ENCODE data around the gene GASK1A.

GASK1A gene

GRCh38 chr3:42983927-42984326 lies 4.8 kb downstream of the GASK1A start:
- DNase-seq (ENCODE audit: low read depth): no peak
- H3K27me3 ChIP-seq (replicated peaks; ENCODE audit: control insufficient read depth, insufficient read depth, low read length): peaks cover 15% of the 10 kb centered on the region
- no peak overlapping the region for H3K9ac ChIP-seq (ENCODE audit: low read length)
- H3K9me3 ChIP-seq (ENCODE audit: control insufficient read depth, low read length): no peaks in the 10 kb centered on the region
- no peaks in the 10 kb centered on the region for H3K36me3 ChIP-seq (ENCODE audit: control insufficient read depth, insufficient read depth, low read length, severe bottlenecking)
- peaks cover 16% of the 10 kb centered on the region for H3K4me1 ChIP-seq (ENCODE audit: control insufficient read depth, insufficient read depth, low read length)
- no peak overlapping the region for H3K4me3 ChIP-seq (ENCODE audit: low read length)

- H3K4me1 ChIP-seq (ENCODE audit: control insufficient read depth, insufficient read depth, low read length): peaks cover 15% of the 10 kb centered on the region
- no peak overlapping the region for H3K9ac ChIP-seq (ENCODE audit: low read length)
- DNase-seq (ENCODE audit: low read depth): no peak
- H3K9me3 ChIP-seq (ENCODE audit: control insufficient read depth, low read length): no peaks in the 10 kb centered on the region
- H3K4me3 ChIP-seq (ENCODE audit: low read length): no peak overlapping the region
- H3K27me3 ChIP-seq (replicated peaks; ENCODE audit: control insufficient read depth, insufficient read depth, low read length): peaks cover 19% of the 10 kb centered on the region
- no peaks in the 10 kb centered on the region for H3K36me3 ChIP-seq (ENCODE audit: control insufficient read depth, insufficient read depth, low read length, severe bottlenecking)
Observed at GRCh38 chr3:42984701-42985100, 5.6 kb downstream of the GASK1A start.

GRCh38 chr3:42988097-42988496 lies 9.0 kb downstream of the GASK1A start:
- Histone ChIP-seq H3K27me3 (replicated peaks; ENCODE audit: control insufficient read depth, insufficient read depth, low read length) (peaks cover 19% of the 10 kb centered on the region), H3K9ac (ENCODE audit: low read length) (no peak overlapping the region), H3K4me3 (ENCODE audit: low read length) (no peak overlapping the region), H3K9me3 (ENCODE audit: control insufficient read depth, low read length) (no peaks in the 10 kb centered on the region), H3K4me1 (ENCODE audit: control insufficient read depth, insufficient read depth, low read length) (peaks cover 8% of the 10 kb centered on the region), H3K36me3 (ENCODE audit: control insufficient read depth, insufficient read depth, low read length, severe bottlenecking) (no peaks in the 10 kb centered on the region)
- no peak for DNase-seq (ENCODE audit: low read depth)

DNA sequence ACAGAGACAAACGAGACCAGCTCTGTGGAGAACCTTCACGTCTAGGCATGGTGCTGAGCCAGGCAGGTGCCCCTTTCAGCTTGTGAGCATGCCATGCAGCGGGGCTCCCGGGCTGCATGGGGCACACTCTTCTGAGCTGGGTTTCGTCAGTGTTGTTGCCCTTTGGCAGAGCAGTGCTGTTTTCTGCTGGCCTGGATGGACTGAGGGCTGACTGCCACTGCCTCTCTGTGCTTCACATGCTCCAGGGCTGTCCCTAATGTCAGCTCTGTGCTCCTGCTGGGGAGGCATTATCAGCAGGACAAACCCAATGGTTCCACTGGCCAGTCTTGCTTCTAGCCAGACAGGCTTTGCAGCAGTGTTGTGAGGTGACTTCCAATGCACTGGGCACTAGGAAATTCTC lies 9.5 kb downstream of the GASK1A start:
- H3K4me1 ChIP-seq (ENCODE audit: control insufficient read depth, insufficient read depth, low read length): peaks cover 8% of the 10 kb centered on the region
- H3K9ac ChIP-seq (ENCODE audit: low read length): no peak overlapping the region
- H3K36me3 ChIP-seq (ENCODE audit: control insufficient read depth, insufficient read depth, low read length, severe bottlenecking): no peaks in the 10 kb centered on the region
- H3K4me3 ChIP-seq (ENCODE audit: low read length): no peak overlapping the region
- H3K9me3 ChIP-seq (ENCODE audit: control insufficient read depth, low read length): no peaks in the 10 kb centered on the region
- DNase-seq (ENCODE audit: low read depth): no peak
- peaks cover 15% of the 10 kb centered on the region for H3K27me3 ChIP-seq (replicated peaks; ENCODE audit: control insufficient read depth, insufficient read depth, low read length)

DNA sequence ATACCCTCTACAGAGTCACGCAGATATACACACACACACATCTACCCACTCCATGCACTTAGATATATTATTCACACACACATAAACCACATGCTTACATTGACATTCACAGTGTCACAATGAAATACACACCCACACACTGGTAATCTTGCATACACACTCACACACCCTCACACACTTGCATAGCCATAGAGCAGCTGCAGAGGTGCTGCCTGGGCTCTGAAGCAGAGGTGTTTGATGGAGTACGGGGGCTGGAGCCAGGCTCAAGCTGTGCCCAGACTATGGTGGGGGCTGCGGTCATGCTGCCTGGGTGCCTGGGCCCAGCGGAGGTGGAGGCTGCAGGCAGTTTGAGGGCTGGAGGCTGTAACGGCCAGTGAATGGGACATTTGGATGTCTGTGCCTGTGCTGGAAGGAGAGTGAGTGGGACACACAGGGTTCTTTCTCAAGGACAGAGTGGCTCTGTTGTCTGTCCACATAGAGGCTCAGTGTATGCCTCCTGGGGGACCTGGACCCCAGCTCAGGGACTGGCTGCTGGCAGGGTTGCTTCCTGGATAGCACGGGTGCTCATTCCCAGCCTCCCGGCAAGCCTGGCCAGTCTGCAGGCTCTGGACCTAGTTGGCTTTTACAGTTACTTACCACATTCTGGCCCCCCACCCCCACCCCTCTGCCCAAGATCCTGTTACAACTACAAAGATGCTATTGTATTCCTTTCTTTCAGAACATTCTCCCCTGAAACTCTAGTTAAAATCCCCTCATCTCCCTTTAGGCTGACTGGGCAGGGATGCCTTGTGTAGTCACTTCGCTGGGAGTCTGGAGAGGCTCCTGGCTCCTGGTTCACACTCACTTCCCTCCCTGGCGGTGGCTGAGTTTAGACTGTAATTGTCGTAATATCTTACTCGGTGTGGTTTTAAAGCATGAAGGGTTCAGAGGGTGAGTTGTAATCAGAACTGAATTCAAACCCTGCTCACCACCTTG lies 12.5 kb downstream of the GASK1A start:
- no peak for DNase-seq (ENCODE audit: low read depth)
- peaks cover 15% of the 10 kb centered on the region for H3K27me3 ChIP-seq (replicated peaks; ENCODE audit: control insufficient read depth, insufficient read depth, low read length)
- no peak overlapping the region for H3K9ac ChIP-seq (ENCODE audit: low read length)
- no peak overlapping the region for H3K4me3 ChIP-seq (ENCODE audit: low read length)
- peaks cover 11% of the 10 kb centered on the region for H3K4me1 ChIP-seq (ENCODE audit: control insufficient read depth, insufficient read depth, low read length)
- H3K9me3 ChIP-seq (ENCODE audit: control insufficient read depth, low read length): no peaks in the 10 kb centered on the region
- no peaks in the 10 kb centered on the region for H3K36me3 ChIP-seq (ENCODE audit: control insufficient read depth, insufficient read depth, low read length, severe bottlenecking)

DNA sequence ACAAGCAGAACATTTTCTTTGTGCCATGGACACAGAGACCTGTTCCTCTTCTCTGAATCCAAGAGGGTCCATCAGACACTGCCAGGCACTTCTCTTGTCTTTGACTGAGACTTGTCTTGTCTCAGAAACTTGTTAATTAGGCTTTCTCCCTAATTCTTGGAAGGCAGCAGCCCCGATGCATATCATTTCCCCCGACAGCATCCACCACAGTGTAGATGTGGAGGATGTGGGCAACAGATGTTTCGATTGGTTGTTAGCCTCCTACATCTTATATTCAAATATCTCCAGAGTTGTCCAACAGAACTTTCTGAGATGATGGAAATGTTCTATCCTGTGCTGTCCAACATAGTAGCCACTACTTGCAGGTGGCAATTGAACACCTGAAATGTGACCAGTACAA lies 15.5 kb downstream of the GASK1A start:
- no peak for DNase-seq (ENCODE audit: low read depth)
- Histone ChIP-seq H3K9me3 (ENCODE audit: control insufficient read depth, low read length) (no peaks in the 10 kb centered on the region), H3K9ac (ENCODE audit: low read length) (no peak overlapping the region), H3K4me3 (ENCODE audit: low read length) (no peak overlapping the region), H3K4me1 (ENCODE audit: control insufficient read depth, insufficient read depth, low read length) (peaks cover 24% of the 10 kb centered on the region), H3K27me3 (replicated peaks; ENCODE audit: control insufficient read depth, insufficient read depth, low read length) (no peaks in the 10 kb centered on the region), H3K36me3 (ENCODE audit: control insufficient read depth, insufficient read depth, low read length, severe bottlenecking) (no peaks in the 10 kb centered on the region)

DNA sequence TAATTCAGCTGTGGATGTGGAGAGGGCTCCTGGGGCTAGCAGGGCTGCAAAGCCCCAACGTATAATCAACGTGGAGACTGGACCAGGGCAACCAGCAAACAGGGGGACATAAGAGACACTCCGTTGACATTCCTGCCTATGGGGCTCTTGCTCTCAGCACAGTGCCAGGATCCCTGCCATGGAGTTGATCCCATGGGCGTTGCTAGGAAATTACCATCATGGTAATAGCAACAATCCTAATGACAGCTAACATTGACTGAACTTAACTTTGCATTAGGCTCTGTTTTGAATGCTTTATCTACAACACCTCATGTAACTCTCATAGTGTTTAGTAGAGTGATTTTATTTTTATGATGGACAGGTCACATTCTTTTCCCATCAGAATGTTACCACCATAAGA lies 16.9 kb downstream of the GASK1A start:
- peaks cover 38% of the 10 kb centered on the region for H3K4me1 ChIP-seq (ENCODE audit: control insufficient read depth, insufficient read depth, low read length)
- no peak overlapping the region for H3K4me3 ChIP-seq (ENCODE audit: low read length)
- H3K9ac ChIP-seq (ENCODE audit: low read length): no peak overlapping the region
- no peaks in the 10 kb centered on the region for H3K9me3 ChIP-seq (ENCODE audit: control insufficient read depth, low read length)
- no peak for DNase-seq (ENCODE audit: low read depth)
- H3K27me3 ChIP-seq (replicated peaks; ENCODE audit: control insufficient read depth, insufficient read depth, low read length): no peaks in the 10 kb centered on the region
- H3K36me3 ChIP-seq (ENCODE audit: control insufficient read depth, insufficient read depth, low read length, severe bottlenecking): no peaks in the 10 kb centered on the region

- no peaks in the 10 kb centered on the region for H3K9me3 ChIP-seq (ENCODE audit: control insufficient read depth, low read length)
- DNase-seq (ENCODE audit: low read depth): no peak
- no peaks in the 10 kb centered on the region for H3K27me3 ChIP-seq (replicated peaks; ENCODE audit: control insufficient read depth, insufficient read depth, low read length)
- no peak overlapping the region for H3K4me3 ChIP-seq (ENCODE audit: low read length)
- peaks cover 42% of the 10 kb centered on the region for H3K4me1 ChIP-seq (ENCODE audit: control insufficient read depth, insufficient read depth, low read length)
- no peaks in the 10 kb centered on the region for H3K36me3 ChIP-seq (ENCODE audit: control insufficient read depth, insufficient read depth, low read length, severe bottlenecking)
- H3K9ac ChIP-seq (ENCODE audit: low read length): no peak overlapping the region
Observed at GRCh38 chr3:42996633-42997075, 17.5 kb downstream of the GASK1A start.

DNA sequence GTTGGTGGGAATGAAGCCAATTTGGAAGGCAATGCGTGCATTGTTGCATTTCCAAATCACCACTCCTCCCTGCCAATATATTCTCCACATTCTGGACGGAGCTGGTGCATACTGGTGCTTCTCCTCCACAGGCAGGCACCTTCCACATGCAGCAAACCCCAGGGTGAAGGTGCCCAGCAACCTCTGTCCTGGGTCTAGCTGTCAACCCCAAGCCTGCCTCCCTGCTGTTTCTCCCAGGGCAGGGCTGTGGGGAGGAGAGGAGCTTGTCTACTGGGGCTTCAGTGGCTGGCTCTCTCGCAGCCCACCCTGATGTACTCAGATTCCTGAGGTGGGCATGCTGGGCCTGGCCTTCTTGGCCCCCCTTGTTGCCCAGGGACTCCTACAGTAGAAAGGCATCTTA lies 20.1 kb downstream of the GASK1A start:
- no peak for DNase-seq (ENCODE audit: low read depth)
- no peaks in the 10 kb centered on the region for H3K9me3 ChIP-seq (ENCODE audit: control insufficient read depth, low read length)
- peaks cover 52% of the 10 kb centered on the region for H3K4me1 ChIP-seq (ENCODE audit: control insufficient read depth, insufficient read depth, low read length)
- H3K4me3 ChIP-seq (ENCODE audit: low read length): no peak overlapping the region
- H3K27me3 ChIP-seq (replicated peaks; ENCODE audit: control insufficient read depth, insufficient read depth, low read length): no peaks in the 10 kb centered on the region
- no peak overlapping the region for H3K9ac ChIP-seq (ENCODE audit: low read length)
- no peaks in the 10 kb centered on the region for H3K36me3 ChIP-seq (ENCODE audit: control insufficient read depth, insufficient read depth, low read length, severe bottlenecking)

GRCh38 chr3:42999632-43000031 lies 20.5 kb downstream of the GASK1A start:
- Histone ChIP-seq H3K4me3 (ENCODE audit: low read length) (no peak overlapping the region), H3K36me3 (ENCODE audit: control insufficient read depth, insufficient read depth, low read length, severe bottlenecking) (no peaks in the 10 kb centered on the region), H3K27me3 (replicated peaks; ENCODE audit: control insufficient read depth, insufficient read depth, low read length) (no peaks in the 10 kb centered on the region), H3K4me1 (ENCODE audit: control insufficient read depth, insufficient read depth, low read length) (peaks cover 56% of the 10 kb centered on the region), H3K9me3 (ENCODE audit: control insufficient read depth, low read length) (no peaks in the 10 kb centered on the region), H3K9ac (ENCODE audit: low read length) (no peak overlapping the region)
- DNase-seq (ENCODE audit: low read depth): no peak

DNA sequence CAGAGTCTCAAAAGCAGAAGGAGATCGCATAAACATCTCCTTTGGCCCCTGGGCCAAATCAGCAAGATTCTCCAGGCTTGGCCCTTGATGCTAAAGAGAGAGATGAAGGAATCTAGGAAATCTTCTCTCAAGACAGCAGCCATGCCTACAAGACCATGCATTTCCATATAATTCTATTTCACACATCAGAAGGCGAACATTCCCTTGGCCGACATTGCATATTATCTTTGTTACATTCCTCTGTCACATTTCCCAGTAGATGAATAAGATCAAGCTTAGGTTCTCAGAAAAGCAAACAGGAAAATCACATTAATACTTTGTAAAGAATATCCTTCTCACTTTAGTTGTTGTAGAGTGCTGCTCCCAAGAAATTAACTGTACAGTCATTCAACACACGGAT lies 21.3 kb downstream of the GASK1A start:
- Histone ChIP-seq H3K36me3 (ENCODE audit: control insufficient read depth, insufficient read depth, low read length, severe bottlenecking) (no peaks in the 10 kb centered on the region), H3K9me3 (ENCODE audit: control insufficient read depth, low read length) (no peaks in the 10 kb centered on the region), H3K4me1 (ENCODE audit: control insufficient read depth, insufficient read depth, low read length) (peaks cover 59% of the 10 kb centered on the region), H3K27me3 (replicated peaks; ENCODE audit: control insufficient read depth, insufficient read depth, low read length) (no peaks in the 10 kb centered on the region), H3K4me3 (ENCODE audit: low read length) (peak overlapping the region; percentile 42), H3K9ac (ENCODE audit: low read length) (peak overlapping the region; percentile 38)
- DNase-seq (ENCODE audit: low read depth): no peak
